HuH-7 (cell line): Measurements from ENCODE around the gene PLXNB2.

Experiments
- DNase-seq: peaks from one replicate; pipeline ENCODE4 v3.0.0; 2011; ENCODE audit warnings: low spot score

Gene PLXNB2

GRCh38 chr22:50297510-50298265 is 9.8 kb downstream of the PLXNB2 start:
- DNase-seq, result no peak

DNA sequence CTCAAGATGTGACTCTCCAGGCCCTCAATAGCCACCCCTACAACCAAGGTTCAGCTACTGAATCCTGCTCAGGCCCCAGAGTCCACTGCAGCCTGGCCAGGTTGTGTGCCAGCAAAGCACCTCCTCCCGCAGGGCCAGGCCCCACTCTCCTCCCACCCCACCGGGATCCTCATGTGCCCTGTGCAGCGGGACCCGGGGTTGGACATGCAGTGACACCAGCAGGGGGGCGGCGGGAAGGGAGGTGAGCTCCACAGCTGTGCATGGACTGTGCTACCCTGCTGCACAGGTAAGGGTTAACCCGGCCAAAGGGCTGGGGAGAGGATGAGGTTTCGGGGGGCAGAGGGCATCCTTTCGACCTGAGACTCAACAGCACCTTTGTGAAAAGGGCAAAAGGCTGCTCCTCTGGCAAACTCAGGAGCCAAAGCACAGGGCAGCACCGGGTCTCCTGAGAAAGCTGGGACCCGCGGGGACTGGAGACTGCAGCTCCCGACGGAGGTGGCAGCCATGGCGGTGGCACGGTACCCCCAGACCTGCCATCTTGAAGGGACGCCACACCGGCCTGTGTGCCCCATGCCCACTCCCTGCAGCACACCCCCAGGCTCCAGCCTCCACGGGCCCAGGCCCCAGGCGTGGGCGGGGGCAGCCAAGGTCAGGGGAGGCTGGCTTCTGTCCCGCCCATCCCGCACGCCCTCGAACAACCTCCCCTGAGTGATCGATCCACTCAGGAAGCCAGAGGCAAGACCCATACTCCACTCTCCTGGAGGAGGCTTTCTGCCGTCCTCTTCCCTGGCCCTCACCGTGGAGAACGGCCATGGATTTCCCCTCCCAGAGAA is 10.6 kb downstream of the PLXNB2 start:
- no peak for DNase-seq

GRCh38 chr22:50294319-50294656 is 13.2 kb downstream of the PLXNB2 start:
- no peak for DNase-seq

DNA sequence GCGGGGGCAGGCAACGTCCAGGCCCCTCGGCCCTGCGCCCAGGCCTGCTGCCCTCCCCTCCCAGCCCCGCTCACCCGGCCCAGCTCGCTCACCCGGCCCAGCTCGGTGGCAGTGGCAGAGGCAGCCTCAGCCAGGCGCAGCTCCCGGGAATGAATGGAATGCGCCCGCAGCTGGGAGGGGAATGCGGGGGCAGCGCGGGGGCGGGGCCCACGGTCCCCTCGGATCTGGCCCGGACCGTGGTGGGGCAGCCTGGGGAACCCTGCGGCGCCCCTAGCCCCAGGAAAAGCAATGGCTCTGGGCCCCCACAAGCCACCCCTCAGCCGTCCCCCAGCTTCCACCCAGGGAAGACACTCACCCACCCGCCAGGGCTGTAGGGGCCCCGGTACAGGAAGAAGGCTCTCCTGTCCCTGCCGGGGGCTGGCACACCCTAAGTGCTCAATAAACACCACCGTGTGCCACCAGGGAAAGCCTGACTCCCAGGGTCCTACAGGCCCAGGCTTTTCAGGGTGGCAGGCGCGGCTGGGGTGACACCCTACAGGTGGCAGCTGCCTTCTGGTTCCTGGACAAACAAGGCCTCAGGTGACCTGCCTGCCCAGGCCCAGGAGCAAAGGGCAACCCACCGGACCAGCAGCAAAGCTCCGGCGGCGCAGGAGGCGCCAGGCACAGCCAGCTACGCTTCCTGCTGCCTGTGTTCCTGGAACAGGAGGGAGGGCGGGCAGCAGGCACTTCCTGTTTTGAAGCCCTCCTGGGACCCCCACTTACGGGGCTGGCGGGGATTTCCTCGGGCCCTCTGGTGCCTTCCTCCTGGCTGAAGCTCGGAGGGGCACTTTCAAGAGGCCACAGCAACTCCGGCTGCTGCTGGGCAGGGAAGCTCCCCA is 13.8 kb downstream of the PLXNB2 start:
- peak; percentile 66 for DNase-seq

DNA sequence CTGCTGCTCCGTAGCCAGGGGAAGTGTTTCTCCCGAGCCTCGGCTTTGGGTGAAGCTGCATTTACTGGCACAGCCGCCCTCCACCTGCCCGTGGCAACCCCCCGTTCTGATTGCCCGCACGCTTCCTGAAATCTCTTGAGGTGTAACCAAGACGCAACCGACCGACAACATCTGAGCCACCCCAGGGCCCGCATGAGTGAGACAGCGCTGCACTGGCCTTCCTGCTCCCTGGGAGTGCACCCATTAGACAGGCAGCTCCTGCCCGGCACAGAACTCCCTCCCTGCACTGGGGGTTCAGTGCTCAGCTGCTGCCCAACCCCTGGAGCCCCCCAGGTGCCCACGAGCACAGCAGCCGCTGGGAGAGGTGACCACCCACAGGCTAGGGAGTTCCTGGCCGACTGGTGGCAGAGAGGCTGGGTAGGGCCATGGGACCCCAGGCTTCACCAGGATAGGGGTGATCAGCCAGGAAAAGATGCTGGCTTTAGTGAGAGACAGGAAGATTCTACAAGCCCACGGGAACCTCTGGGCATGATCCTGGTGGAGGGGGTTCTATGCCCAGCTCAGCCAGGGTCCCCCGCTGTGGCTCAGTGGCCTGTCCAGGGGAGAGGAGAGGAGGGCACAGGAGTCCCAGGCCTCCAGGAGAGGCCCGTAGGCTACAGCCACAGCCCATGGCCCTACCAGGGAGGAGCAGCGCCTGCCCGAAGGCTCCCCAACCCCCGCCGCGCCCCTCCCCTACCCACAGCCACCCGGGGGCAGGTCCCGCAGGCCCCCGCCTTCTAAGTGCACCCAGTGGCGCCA is 14.6 kb downstream of the PLXNB2 start:
- no peak for DNase-seq

DNA sequence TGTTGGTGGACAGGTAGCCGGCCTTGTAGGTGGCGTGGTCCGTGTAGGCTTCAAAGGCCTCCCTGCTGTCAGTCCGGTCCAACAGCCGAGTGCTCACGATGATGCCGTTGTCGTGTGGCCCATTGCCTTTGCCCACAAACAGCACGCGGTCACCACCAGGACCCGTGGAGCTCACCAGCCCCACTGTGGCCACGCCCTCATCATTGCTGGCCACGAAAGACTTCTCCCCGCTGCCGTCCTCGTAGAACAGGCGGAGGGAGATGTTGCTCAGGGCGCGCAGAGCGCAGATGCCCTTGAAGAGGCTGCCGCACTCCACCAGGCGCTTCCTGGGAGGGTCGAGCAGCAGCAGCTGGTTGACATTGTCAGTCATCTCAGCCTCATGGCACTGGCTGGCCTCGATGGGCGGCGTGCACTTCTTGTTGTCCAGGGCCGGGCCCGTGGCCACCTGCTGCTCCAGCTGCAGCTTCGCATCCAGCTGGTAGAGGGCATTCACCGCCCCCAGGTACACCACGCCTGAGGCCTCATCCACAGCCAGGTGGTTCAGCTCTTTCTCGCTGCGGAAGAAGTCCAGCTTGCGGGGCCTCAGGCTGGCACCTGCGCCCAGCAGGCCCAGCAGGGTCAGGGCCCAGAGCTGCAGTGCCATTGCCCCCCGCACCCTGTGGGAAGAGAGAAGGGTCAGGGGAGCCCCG is 17.4 kb downstream of the PLXNB2 start:
- no peak for DNase-seq

DNA sequence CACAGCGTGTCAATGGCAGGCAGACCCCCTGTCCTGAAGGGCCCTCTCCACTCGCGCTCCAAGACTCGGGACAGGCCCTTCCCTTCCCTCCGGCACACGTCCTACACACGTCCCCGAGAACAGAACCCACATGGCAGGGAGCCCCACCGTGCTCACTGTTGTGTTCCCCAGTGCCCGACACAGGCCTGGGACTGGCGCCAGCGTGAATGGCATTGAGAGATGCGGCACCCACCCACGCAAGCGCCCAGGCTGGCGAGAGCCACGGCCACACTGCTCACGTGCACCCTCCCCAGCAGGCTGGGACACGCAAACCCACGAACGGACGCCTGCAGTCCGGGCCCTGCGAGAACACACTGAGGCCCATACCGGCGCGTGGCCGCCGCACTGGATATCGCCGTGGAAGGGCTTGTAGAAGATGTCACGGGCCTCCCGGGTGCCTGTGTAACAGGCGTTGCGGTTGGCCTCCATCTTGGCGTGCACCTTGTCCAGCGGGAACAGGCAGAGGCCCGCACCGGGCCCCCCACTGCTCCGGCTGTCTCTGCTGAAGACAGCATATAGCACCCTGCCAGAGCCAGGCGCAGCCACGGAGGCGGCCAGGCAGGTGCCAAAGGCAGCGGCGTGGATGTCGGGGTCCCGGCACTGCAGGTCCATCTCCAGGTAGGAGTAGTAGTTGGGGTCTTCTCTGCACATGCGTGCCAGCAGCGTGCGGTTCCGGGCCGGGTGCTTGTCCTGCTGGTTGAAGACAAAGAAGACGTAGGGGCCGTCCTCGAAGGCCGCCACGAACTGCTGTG is 18.1 kb downstream of the PLXNB2 start:
- no peak for DNase-seq

GRCh38 chr22:50287731-50288130 is 19.7 kb downstream of the PLXNB2 start:
- DNase-seq, result no peak

- DNase-seq, result no peak
Measured at GRCh38 chr22:50286701-50287318, 20.6 kb downstream of the PLXNB2 start.

DNA sequence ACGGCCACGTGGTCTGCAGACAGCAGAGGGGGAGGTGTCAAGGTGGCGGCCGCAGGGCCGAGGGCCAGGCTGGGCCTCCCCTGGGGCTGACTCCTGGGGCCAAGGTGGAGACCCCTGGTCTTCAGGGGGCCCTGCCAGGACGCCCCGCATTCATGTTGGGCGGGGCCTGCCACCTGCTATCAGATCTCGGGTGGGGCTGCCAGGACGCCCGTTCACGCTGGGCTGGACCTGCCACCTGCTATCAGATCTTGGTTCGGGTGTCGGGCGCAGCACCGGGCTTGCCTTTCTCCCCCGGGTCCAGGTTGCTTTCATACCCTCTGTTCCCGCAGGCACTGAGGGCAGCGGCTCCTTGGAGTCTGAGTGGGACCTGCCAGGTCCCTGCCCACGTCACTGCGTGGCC is 21.2 kb downstream of the PLXNB2 start:
- DNase-seq, result no peak

GRCh38 chr22:50285568-50286229 is 21.7 kb downstream of the PLXNB2 start:
- no peak for DNase-seq

GRCh38 chr22:50284479-50284878 is 23.0 kb downstream of the PLXNB2 start:
- no peak for DNase-seq

- no peak for DNase-seq
Measured at GRCh38 chr22:50283821-50284220, 23.6 kb downstream of the PLXNB2 start.

GRCh38 chr22:50282361-50283155 is 24.9 kb downstream of the PLXNB2 start:
- DNase-seq, result no peak

- no peak for DNase-seq
Measured at GRCh38 chr22:50281957-50282356, 25.5 kb downstream of the PLXNB2 start.

DNA sequence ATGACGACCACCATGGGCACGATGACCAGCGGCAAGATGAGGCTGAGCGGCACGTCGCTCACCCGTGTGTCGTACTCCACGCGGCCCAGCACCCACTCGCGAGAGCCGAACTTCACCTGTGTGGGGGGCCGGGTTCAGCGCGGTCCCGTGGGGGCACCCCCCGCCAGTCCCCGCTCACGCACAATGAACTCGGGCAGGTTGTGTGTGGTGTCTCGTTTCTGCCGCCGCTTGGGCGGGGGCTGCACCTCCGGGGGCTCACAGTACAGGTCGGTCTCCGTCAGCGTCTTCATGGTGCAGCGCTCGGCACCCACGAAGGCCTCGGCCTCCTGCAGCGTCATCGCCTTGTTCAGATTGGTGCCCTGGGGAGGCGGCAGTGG is 26.1 kb downstream of the PLXNB2 start:
- DNase-seq, result no peak

GRCh38 chr22:50280708-50281383 is 26.6 kb downstream of the PLXNB2 start:
- DNase-seq, result no peak
